Mesendoderm (in vitro differentiated cells): ENCODE data around the gene AIFM1.

Source experiments
- DNase-seq: peaks from one replicate; pipeline ENCODE4 v3.0.0; 2013
- H2AK5ac ChIP-seq: 2 replicates; pipeline ENCODE4 v1.6.1; 2013; ENCODE audit warnings: low read length, inconsistent platforms
- H2BK120ac ChIP-seq: 2 replicates; pipeline ENCODE4 v1.6.1; 2013; ENCODE audit warnings: low read depth, mild to moderate bottlenecking, low read length, moderate library complexity, mixed read lengths
- H2BK15ac ChIP-seq: replicated peaks from 2 replicates; pipeline ENCODE4 v1.6.1; 2013; ENCODE audit warnings: low read depth, mild to moderate bottlenecking, moderate library complexity
- H2BK5ac ChIP-seq: 2 replicates; pipeline ENCODE4 v1.6.1; 2013; ENCODE audit warnings: low read length, inconsistent platforms
- H3K18ac ChIP-seq: 2 replicates; pipeline ENCODE4 v1.6.1; 2013; ENCODE audit warnings: mild to moderate bottlenecking, low read length, mixed read lengths
- H3K23ac ChIP-seq: one replicate; pipeline ENCODE4 v1.6.1; 2013; ENCODE audit warnings: low read length
- H3K27ac ChIP-seq: 2 replicates; pipeline ENCODE4 v1.5.1; 2013; ENCODE audit warnings: low read depth, mild to moderate bottlenecking, inconsistent platforms, low read length, moderate library complexity
- H3K27me3 ChIP-seq: 2 replicates; pipeline ENCODE4 v1.6.1; 2013; ENCODE audit warnings: low read length, control low read depth, mild to moderate bottlenecking, inconsistent platforms; ENCODE audit not compliant: insufficient read depth, poor library complexity
- H3K36me3 ChIP-seq: 2 replicates; pipeline ENCODE4 v1.6.1; 2013; ENCODE audit warnings: low read length, inconsistent platforms; ENCODE audit not compliant: control insufficient read depth, insufficient read depth
- H3K4ac ChIP-seq: one replicate; pipeline ENCODE4 v1.6.1; 2013; ENCODE audit warnings: low read depth, mild to moderate bottlenecking, low read length, moderate library complexity
- H3K4me1 ChIP-seq: 2 replicates; pipeline ENCODE4 v1.6.1; 2013; ENCODE audit warnings: low read depth, low read length, inconsistent platforms; ENCODE audit not compliant: control insufficient read depth
- H3K4me2 ChIP-seq: 2 replicates; pipeline ENCODE4 v1.6.1; 2013; ENCODE audit warnings: low read length
- H3K4me3 ChIP-seq: 2 replicates; pipeline ENCODE4 v1.5.1; 2013; ENCODE audit warnings: mild to moderate bottlenecking, low read length
- H3K56ac ChIP-seq: one replicate; pipeline ENCODE4 v1.6.1; 2013; ENCODE audit warnings: low read length
- H3K79me1 ChIP-seq: 2 replicates; pipeline ENCODE4 v1.6.1; 2013; ENCODE audit warnings: low read length, inconsistent platforms
- H3K79me2 ChIP-seq: 2 replicates; pipeline ENCODE4 v1.6.1; 2013; ENCODE audit warnings: mild to moderate bottlenecking, low read length; ENCODE audit not compliant: control insufficient read depth, insufficient read depth
- H3K9ac ChIP-seq: 2 replicates; pipeline ENCODE4 v1.6.1; 2013; ENCODE audit warnings: low read length, inconsistent platforms
- H4K5ac ChIP-seq: one replicate; pipeline ENCODE4 v1.6.1; 2013; ENCODE audit warnings: low read length
- H4K8ac ChIP-seq: one replicate; pipeline ENCODE4 v1.6.1; 2013; ENCODE audit warnings: low read depth, mild to moderate bottlenecking, control low read depth, low read length, moderate library complexity
- WGBS: extraction: QIAGEN DNeasy Blood & Tissue Kit; methylation state at CpG from one replicate; pipeline ENCODE4 v1.1.7; 2013; ENCODE audit warnings: low lambda C conversion rate, missing lambda C conversion rate; ENCODE audit not compliant: insufficient coverage; ENCODE audit errors: extremely low coverage; 5-methylcytosine and 5-hydroxymethylcytosine counted together

AIFM1 gene

DNA sequence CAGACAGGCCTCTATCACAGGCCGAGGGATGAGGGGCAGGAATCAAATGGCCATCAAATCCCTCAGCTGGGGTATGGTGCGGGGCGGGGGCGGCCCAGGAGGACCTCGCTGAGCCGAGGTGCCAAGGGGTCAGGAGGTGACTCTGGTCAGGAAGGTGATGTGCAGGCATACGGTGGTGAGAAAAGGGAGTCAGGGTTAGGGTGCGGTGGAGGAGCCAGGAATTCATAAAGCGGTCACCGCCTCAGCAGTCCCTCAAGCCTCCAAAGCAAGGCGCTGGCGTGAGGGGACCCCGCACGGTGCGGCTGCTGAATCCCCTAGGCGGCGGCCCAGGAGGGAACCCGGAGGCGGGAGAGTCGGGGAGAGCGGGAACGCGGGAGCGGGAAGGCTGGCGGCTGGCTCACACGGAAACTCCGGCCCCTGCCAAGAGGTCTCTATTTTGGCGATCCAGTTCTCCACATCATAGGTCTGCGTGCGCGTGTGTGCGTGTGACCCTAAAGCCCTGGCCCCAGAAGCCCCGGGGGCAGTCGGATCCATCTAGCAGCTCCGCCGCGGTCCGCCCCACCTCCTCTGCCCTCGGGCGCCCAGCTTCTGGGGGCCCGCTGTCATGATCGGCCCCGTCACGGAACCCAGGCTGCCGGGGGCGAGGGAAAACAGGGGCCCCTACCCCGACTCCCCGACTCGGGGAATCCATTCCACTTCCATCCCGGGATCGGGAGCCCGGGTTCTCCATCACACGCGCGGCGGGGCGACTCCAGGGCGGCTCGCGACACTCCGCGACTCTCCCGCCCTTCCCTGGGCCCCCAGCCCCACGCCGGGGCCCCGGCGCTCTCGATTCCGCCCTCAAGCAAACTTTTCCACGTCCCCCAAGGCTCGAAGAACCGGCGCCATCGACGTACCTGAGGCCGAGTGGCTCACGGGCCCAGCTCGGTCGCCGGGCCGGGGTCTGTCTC, 55.9 kb downstream of the AIFM1 start:
- no peak overlapping the region for H2AK5ac ChIP-seq
- H3K79me1 ChIP-seq, result no peaks in the 10 kb centered on the region
- H3K4ac ChIP-seq, result peak overlapping the region; percentile 59
- no peak overlapping the region for H3K23ac ChIP-seq
- H3K27ac ChIP-seq, result no peak overlapping the region
- peak overlapping the region; percentile 86 for H3K18ac ChIP-seq
- H3K9ac ChIP-seq, result peak overlapping the region; percentile 42
- no peak overlapping the region for H2BK15ac ChIP-seq
- no peaks in the 10 kb centered on the region for H3K27me3 ChIP-seq
- H3K4me3 ChIP-seq, result no peak overlapping the region
- H3K4me2 ChIP-seq, result peak overlapping the region; percentile 7
- H3K4me1 ChIP-seq, result no peaks in the 10 kb centered on the region
- DNase-seq, result no peak
- no CpG with 5 or more reads among the region's 81 CpGs for WGBS
- peak overlapping the region; percentile 15 for H3K56ac ChIP-seq
- H2BK120ac ChIP-seq, result no peak overlapping the region
- no peak overlapping the region for H4K5ac ChIP-seq
- no peaks in the 10 kb centered on the region for H3K79me2 ChIP-seq
- no peak overlapping the region for H2BK5ac ChIP-seq
- H3K36me3 ChIP-seq, result no peaks in the 10 kb centered on the region
- H4K8ac ChIP-seq, result no peak overlapping the region

DNA sequence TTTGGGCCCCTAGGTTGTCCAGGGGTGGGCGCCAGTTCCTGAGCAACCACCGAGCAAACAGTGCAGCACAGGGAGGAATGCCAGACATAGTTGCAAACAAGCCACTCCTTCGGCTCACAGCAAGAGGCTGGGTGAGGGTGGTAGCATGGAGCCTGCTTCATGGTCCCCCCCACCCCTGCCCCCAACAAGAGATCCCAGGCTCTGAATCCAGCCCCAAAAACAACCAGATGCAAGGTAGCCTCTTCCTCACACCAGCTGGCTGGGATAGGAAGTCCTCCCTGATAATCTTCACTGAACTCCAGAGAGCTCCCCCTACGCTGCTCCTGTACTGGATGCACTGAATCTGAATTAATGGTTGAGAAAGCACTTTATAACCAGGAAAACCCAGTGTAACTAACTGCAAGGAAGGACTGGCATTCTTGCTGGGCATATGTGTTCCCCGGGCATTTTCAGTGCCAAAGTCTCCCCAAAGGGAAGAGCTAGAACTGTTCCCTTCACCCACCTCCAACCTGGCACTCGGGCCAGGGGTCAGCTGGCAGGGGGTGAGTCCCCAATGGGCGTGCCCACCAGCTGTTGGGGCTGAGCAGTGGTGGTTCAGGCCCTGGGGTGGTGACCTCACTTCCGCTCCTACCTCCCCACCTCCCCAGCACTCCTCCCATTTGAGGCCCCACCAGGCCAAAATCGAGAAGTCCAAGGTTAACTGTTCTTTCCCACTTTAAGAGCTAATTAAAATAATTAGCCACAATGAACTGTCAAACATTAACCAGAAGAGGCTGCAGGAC, 56.8 kb downstream of the AIFM1 start:
- Histone ChIP-seq H3K79me1 (no peaks in the 10 kb centered on the region), H3K27me3 (no peaks in the 10 kb centered on the region)

DNA sequence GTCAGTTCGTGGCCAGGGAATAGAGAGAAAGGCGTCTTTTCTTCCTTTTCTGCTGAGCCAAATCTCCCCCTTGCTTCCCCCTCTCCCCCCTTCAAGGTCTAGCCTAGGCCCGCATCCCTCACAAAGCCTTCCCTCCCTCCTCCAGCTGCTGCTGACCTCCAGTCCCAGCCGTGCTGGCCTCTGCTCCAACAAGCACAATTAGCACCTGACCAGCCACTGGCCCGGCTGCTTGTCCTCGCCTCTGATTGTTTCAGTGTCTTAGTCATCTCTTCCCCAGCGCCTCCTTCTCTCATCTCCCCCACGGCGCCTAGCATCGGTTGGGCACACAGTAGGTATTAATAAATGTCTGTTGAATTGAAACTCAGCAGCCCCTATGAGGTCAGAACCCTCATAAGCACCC, 59.6 kb downstream of the AIFM1 start:
- H3K56ac ChIP-seq, result no peak overlapping the region
- no peak overlapping the region for H3K4me3 ChIP-seq
- no peak for DNase-seq
- no peak overlapping the region for H3K18ac ChIP-seq
- H3K4me1 ChIP-seq, result no peaks in the 10 kb centered on the region
- no peaks in the 10 kb centered on the region for H3K79me1 ChIP-seq
- no peak overlapping the region for H2BK15ac ChIP-seq
- H2BK120ac ChIP-seq, result no peak overlapping the region
- H3K4me2 ChIP-seq, result no peak overlapping the region
- H3K79me2 ChIP-seq, result no peaks in the 10 kb centered on the region
- H3K4ac ChIP-seq, result no peak overlapping the region
- no peaks in the 10 kb centered on the region for H3K27me3 ChIP-seq
- no CpG with 5 or more reads among the region's 10 CpGs for WGBS
- no peak overlapping the region for H3K9ac ChIP-seq
- no peak overlapping the region for H4K8ac ChIP-seq
- no peak overlapping the region for H2BK5ac ChIP-seq
- H3K36me3 ChIP-seq, result no peaks in the 10 kb centered on the region
- no peak overlapping the region for H3K27ac ChIP-seq
- H2AK5ac ChIP-seq, result no peak overlapping the region
- no peak overlapping the region for H4K5ac ChIP-seq
- no peak overlapping the region for H3K23ac ChIP-seq

More for the DNA sequence above, 56.8 kb downstream of the AIFM1 start:
- no peak overlapping the region for H2AK5ac ChIP-seq
- H3K36me3 ChIP-seq, result no peaks in the 10 kb centered on the region
- H3K9ac ChIP-seq, result no peak overlapping the region
- no peak overlapping the region for H2BK15ac ChIP-seq
- no CpG with 5 or more reads among the region's 9 CpGs for WGBS
- H4K5ac ChIP-seq, result no peak overlapping the region
- H3K4me1 ChIP-seq, result no peaks in the 10 kb centered on the region
- H2BK5ac ChIP-seq, result no peak overlapping the region
- no peak overlapping the region for H3K4me2 ChIP-seq
- H3K18ac ChIP-seq, result no peak overlapping the region
- no peak overlapping the region for H2BK120ac ChIP-seq
- H3K4me3 ChIP-seq, result no peak overlapping the region
- H3K79me2 ChIP-seq, result no peaks in the 10 kb centered on the region
- H3K56ac ChIP-seq, result no peak overlapping the region
- peak; percentile 62 for DNase-seq
- no peak overlapping the region for H3K23ac ChIP-seq
- no peak overlapping the region for H3K4ac ChIP-seq
- no peak overlapping the region for H4K8ac ChIP-seq
- H3K27ac ChIP-seq, result no peak overlapping the region

DNA sequence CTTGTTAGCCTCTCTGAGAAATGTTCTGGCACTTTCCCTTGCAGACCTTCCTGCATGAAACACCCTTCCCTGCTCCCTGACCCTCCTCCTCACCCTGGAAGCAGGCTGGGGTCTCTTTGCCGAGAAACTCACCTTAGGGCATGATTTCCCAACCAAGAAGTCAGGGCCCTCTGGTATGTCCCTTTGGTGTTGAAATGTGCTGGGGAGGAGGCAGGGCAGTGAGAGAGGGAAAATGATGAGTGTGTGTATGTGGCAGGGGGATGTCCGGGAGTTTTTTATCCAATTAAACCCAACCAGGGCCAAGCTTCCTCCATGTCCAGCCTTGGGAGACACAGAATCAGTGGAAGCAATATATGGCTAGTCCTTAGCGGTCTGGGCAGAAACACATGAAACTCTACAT, 60.4 kb downstream of the AIFM1 start:
- H2BK120ac ChIP-seq, result no peak overlapping the region
- H3K79me2 ChIP-seq, result no peaks in the 10 kb centered on the region
- no peaks in the 10 kb centered on the region for H3K36me3 ChIP-seq
- no peak overlapping the region for H3K4me2 ChIP-seq
- no peak overlapping the region for H2BK5ac ChIP-seq
- no peak overlapping the region for H3K23ac ChIP-seq
- H3K56ac ChIP-seq, result no peak overlapping the region
- no peaks in the 10 kb centered on the region for H3K4me1 ChIP-seq
- DNase-seq, result no peak
- H2AK5ac ChIP-seq, result no peak overlapping the region
- no peak overlapping the region for H4K8ac ChIP-seq
- no peak overlapping the region for H3K4me3 ChIP-seq
- H3K4ac ChIP-seq, result no peak overlapping the region
- H3K27ac ChIP-seq, result no peak overlapping the region
- no peaks in the 10 kb centered on the region for H3K79me1 ChIP-seq
- H2BK15ac ChIP-seq, result no peak overlapping the region
- WGBS, result no CpG with 5 or more reads among the region's 3 CpGs
- no peak overlapping the region for H4K5ac ChIP-seq
- H3K27me3 ChIP-seq, result no peaks in the 10 kb centered on the region
- no peak overlapping the region for H3K18ac ChIP-seq
- H3K9ac ChIP-seq, result no peak overlapping the region

DNA sequence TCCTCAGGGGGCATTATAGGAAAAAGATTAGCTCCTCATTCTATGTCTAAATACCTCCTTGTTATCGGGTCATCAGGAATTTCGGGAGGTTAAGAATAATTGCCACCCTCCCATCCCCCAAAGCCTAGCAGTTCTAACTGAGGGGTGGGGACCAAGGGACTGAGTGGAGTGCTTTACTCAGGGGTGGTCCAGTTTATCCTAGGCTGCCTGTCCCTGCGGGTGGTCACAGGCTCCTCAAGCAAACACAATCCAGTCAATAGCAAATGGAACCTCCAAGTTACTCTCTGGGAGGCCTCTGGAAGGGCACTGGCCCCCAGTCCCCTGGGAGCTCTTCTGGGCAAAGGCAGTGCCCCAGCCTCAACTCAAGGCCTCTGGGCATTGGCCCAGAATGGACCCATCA, 62.0 kb downstream of the AIFM1 start:
- no peak overlapping the region for H3K23ac ChIP-seq
- no peak overlapping the region for H2AK5ac ChIP-seq
- H3K18ac ChIP-seq, result no peak overlapping the region
- no peak overlapping the region for H2BK120ac ChIP-seq
- no peaks in the 10 kb centered on the region for H3K79me1 ChIP-seq
- H3K4me1 ChIP-seq, result no peaks in the 10 kb centered on the region
- H3K27me3 ChIP-seq, result no peaks in the 10 kb centered on the region
- no peak overlapping the region for H4K5ac ChIP-seq
- no peak overlapping the region for H3K4me3 ChIP-seq
- no peak overlapping the region for H2BK5ac ChIP-seq
- H3K9ac ChIP-seq, result no peak overlapping the region
- no peaks in the 10 kb centered on the region for H3K79me2 ChIP-seq
- no peak overlapping the region for H4K8ac ChIP-seq
- no peak overlapping the region for H3K27ac ChIP-seq
- H3K4me2 ChIP-seq, result no peak overlapping the region
- H2BK15ac ChIP-seq, result no peak overlapping the region
- WGBS, result no CpG with 5 or more reads among the region's 3 CpGs
- DNase-seq, result no peak
- no peak overlapping the region for H3K4ac ChIP-seq
- H3K36me3 ChIP-seq, result no peaks in the 10 kb centered on the region
- no peak overlapping the region for H3K56ac ChIP-seq
